Stimulated activated CD8-positive, alpha-beta memory T cell treated with anti-CD3 and anti-CD28 coated beads, Interleukin-15, amount 100 ng/mL, for 48 hours (primary cell): ENCODE results near the gene WDR89.
"Not testable (repeated sequence)": the region's sequence is repeated elsewhere in the genome, so short reads cannot be mapped to it uniquely, and the experiment has no call there.

Source experiments
- DNase-seq, 2 donors: peaks; one replicate each; pipeline ENCODE4 v3.0.0-alpha.2; 2020; ENCODE audit warnings: low read depth in 2 of 2

Gene WDR89

GRCh38 chr14:63596998-63597658 is 44.5 kb downstream of the WDR89 start:
- no peak for DNase-seq

GRCh38 chr14:63594455-63595372 is 47.0 kb downstream of the WDR89 start:
- no peak for DNase-seq

- DNase-seq = not testable (repeated sequence)
Measured at GRCh38 chr14:63583046-63583445, 58.6 kb downstream of the WDR89 start.

GRCh38 chr14:63581491-63581890 is 60.2 kb downstream of the WDR89 start:
- DNase-seq = no peak

GRCh38 chr14:63578300-63578699 is 63.4 kb downstream of the WDR89 start:
- DNase-seq = no peak

GRCh38 chr14:63573581-63573980 is 68.1 kb downstream of the WDR89 start:
- DNase-seq = no peak

- no peak for DNase-seq
Measured at GRCh38 chr14:63565448-63565847, 76.2 kb downstream of the WDR89 start.

GRCh38 chr14:63564318-63564717 is 77.4 kb downstream of the WDR89 start:
- DNase-seq = no peak

- DNase-seq = no peak
Measured at GRCh38 chr14:63563370-63564026, 78.2 kb downstream of the WDR89 start.

GRCh38 chr14:63562405-63562804 is 79.3 kb downstream of the WDR89 start:
- DNase-seq = no peak

- DNase-seq = no peak
Measured at GRCh38 chr14:63555572-63555971, 86.1 kb downstream of the WDR89 start.

GRCh38 chr14:63551332-63551731 is 90.3 kb downstream of the WDR89 start:
- no peak for DNase-seq

- DNase-seq = no peak
Measured at GRCh38 chr14:63547798-63548335, 93.8 kb downstream of the WDR89 start.
